Stimulated activated CD8-positive, alpha-beta memory T cell treated with anti-CD3 and anti-CD28 coated beads, Interleukin-12 subunit alpha, Interleukin-12 subunit beta, amount 100 ng/mL, for 1 hour (primary cell): ENCODE measurements around the gene SFI1.
"Not testable (repeated sequence)": the region's sequence is repeated elsewhere in the genome, so short reads cannot be mapped to it uniquely, and the experiment has no call there.

ENCODE experiments used
- DNase-seq: peaks from one replicate; pipeline ENCODE4 v3.0.0-alpha.2; 2020; ENCODE audit warnings: low read depth

Gene SFI1, protein sequence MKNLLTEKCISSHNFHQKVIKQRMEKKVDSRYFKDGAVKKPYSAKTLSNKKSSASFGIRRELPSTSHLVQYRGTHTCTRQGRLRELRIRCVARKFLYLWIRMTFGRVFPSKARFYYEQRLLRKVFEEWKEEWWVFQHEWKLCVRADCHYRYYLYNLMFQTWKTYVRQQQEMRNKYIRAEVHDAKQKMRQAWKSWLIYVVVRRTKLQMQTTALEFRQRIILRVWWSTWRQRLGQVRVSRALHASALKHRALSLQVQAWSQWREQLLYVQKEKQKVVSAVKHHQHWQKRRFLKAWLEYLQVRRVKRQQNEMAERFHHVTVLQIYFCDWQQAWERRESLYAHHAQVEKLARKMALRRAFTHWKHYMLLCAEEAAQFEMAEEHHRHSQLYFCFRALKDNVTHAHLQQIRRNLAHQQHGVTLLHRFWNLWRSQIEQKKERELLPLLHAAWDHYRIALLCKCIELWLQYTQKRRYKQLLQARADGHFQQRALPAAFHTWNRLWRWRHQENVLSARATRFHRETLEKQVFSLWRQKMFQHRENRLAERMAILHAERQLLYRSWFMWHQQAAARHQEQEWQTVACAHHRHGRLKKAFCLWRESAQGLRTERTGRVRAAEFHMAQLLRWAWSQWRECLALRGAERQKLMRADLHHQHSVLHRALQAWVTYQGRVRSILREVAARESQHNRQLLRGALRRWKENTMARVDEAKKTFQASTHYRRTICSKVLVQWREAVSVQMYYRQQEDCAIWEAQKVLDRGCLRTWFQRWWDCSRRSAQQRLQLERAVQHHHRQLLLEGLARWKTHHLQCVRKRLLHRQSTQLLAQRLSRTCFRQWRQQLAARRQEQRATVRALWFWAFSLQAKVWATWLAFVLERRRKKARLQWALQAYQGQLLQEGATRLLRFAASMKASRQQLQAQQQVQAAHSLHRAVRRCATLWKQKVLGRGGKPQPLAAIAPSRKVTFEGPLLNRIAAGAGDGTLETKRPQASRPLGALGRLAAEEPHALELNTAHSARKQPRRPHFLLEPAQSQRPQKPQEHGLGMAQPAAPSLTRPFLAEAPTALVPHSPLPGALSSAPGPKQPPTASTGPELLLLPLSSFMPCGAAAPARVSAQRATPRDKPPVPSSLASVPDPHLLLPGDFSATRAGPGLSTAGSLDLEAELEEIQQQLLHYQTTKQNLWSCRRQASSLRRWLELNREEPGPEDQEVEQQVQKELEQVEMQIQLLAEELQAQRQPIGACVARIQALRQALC

DNA sequence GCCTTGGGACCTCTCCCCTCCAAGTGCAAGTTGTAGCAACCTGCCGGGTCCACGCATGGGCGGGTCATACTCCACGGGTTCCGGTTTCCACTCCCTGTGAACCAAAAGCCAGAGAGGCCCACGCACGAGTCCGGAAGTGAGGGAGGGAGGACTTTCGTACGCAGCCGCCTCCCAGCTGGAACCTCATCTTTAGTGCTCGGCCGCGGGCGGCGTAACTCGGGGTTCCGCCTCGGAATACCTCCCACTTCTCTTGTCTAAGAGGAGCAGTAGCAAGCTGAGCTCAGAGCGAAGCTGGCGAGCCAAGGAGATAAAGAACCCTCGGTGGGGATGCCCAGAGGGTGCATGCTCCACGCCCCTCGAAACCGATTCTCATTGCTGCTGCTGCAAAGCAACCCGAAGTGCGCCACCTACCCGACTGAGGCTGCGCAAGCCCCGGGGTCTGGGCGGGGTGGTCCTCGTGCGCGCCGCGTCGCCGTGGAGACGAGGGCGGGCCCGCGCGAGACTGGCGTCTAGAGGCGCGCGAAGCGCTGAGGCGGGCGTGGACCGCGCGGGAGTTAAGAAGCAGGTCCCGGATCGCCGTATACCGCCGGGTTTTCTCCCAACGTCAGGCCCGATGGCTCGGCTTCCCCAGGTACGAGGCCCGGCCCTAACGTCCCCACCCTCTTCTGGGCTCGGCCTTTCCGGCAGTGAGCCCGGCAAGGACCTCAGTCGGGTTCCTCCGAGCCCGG is at the start of gene SFI1:
Gene SFI1 (plus strand): TSS at position 530 of the 728 bp plus-strand sequence. CDS start 11,749 bp downstream, outside the sequence.
- DNase-seq, result peak; percentile 94

DNA sequence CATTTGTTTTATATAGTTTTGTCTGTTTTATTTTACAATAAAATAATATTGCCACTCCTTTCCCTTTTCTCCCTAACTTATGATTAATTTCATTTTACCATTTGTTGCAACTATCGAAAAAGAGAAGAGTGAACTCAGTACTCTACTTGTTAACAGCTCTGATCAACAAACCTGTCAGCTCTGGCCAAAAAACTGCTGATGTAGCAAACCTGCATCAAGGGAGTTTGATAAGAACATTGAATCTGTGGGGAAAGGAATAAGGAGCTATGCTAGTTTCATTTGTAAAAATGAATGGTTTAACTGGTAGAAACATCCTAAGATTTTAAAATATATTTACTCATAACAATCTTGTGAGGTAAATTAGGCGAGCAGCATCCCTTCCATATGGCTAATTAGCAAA is 49.6 kb upstream of the SFI1 start:
- DNase-seq, result no peak

DNA sequence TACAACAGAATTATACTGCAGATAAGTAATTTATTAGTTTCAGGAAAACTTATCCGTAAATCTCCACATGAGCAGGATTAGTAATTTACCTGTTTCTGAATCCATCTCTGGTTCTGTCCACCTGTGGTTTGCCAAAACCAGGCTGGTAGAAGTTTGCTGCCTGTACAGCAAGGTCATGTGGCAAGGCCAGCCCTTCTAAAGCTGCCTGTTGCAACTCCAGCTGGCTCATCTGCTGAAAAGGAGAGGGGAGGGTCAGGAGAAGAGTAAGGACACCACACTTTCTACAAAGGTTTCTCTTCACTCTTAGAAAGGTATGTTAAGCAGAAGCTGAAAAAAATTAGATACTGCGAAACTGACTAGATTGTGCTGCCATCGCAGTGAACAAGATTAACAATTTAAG is 49.0 kb upstream of the SFI1 start:
- DNase-seq, result no peak

DNA sequence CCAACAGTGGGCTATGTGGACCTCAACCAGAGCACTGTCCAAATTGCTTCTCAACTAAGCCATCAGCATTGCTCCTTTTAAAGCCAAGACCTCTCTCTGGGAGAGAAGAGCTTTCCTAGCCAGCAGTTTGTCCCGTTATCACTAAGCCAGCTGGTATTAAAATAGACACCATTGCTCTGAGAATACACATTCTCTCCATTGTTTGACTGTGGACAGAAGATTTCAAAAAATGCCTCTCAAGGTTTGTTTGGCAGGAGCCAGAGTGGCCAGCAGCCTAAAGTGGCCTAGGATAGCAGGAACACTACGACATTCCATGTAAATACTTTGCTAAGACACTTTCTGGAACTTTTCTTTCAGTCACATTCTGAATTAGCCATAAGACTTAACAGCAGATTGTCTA is 48.0 kb upstream of the SFI1 start:
- no peak for DNase-seq

DNA sequence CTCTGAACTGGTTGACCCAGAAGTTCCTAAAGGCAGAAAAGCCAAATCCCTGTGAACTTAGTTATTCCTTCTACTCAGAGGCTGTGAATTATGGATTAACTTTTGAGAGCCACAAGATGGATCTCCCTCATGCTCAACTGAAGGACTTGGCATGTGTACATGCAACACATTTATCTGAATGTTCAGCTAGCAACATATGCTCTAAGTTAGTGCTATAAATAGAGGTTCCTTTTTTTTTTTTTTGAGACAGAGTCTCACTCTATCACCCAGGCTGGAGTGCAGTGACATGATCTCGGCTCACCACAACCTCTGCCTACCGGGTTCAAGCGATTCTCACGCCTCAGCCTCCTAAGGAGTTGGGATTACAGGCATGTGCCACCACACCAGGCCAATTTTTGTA is 46.8 kb upstream of the SFI1 start:
- no peak for DNase-seq

DNA sequence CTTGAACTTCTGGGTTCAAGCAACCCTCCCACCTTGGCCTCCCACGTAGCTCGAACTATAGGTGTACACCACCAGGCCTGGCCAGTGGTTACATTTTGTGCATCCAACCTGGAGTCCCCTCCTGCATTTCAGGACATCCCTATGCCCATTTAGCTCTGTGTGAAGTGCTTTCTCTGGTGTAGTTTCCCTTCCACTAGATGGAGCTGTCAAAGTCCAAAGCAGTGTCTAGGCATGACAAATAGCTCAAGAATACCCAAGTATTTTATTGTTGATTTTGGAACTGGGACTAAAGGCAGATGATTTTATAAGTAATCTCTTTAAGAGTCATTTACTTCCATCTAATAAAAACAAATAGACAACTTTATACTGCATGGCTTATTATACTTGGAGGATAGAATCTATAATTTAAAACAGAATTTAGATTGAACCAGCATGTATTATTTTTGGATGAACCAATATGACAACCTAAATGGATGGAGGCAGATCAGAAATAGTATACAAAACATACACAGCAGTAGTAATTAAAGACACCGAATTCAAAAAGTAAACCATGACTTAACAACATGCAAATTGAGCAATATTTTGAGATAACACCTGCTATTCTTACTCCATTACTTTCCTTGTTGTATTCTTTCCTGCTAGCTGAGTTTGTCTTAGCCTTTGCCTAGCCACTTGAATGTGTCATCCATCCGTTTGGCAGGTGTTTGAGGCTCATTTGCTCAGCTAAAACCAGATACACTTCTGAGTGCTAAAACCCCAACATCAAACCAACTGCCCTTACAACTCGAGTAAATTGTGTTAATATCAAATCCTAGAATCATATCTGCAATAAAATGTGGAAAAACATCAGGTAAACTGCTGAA is 44.4 kb upstream of the SFI1 start:
- no peak for DNase-seq

GRCh38 chr22:31461699-31462098 is 34.6 kb upstream of the SFI1 start:
- no peak for DNase-seq

DNA sequence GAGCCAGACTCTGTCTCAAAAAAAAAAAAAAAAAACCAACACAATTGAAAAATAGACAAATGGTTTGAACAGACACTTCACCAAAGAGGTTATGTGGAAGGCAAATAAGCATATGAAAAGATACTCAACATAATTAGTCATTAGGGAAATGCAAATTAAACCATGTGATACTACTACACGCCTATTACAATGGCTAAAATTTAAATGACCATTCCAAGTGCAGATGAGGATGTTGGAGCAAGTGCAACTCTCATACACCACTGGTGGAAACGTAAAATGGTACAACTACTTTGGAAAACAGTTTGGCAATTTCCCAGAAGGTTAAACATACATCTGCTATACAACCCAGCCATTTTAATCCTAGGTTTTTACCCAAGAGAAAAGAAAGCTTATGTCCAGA is 31.0 kb upstream of the SFI1 start:
- DNase-seq, result no peak

DNA sequence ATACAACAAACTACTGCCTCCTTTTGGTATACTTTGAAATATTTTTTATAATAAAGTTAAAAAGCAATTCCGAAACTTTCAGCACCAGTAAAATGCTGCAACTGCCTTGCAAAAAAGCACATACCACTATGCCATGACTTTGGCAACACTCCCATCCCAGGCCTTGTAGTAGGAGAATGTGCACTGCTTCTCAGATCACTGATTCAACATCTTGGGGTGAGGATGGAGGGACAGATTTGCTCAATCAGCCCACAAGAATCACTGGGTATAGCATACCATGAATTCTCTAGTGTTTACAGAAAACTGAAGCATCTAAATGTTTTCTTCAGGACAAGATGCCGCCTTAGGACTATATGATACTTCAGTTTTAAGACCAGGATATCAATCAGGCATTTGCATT is 21.6 kb upstream of the SFI1 start:
- DNase-seq, result no peak

GRCh38 chr22:31475800-31476199 is 20.5 kb upstream of the SFI1 start:
- no peak for DNase-seq

- no peak for DNase-seq
These were observed 19.0 kb upstream of the SFI1 start for GRCh38 chr22:31477329-31477728.

- no peak for DNase-seq
These were observed 15.2 kb upstream of the SFI1 start for GRCh38 chr22:31481129-31481528.

GRCh38 chr22:31482470-31482869 is 13.9 kb upstream of the SFI1 start:
- DNase-seq, result not testable (repeated sequence)

GRCh38 chr22:31486369-31486768 is 10.0 kb upstream of the SFI1 start:
- not testable (repeated sequence) for DNase-seq

DNA sequence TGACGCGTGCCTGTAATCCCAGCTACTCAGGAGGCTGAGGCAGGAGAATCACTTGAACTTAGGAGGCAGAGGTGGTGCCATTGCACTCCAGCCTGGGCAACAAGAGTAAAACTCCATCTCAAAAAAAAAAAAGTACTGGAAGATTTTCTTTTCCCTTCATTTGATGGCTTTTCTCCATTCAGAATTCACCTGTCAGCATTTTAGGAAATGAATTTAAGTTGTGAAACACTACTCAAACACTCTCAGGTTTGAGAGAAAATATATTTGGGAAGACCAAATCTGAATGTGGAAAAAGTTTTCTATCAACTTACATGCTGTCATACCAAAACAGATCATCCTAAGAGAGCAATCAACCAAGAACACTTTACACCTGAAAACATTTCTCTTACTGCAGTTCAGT is 9.4 kb upstream of the SFI1 start:
- no peak for DNase-seq

DNA sequence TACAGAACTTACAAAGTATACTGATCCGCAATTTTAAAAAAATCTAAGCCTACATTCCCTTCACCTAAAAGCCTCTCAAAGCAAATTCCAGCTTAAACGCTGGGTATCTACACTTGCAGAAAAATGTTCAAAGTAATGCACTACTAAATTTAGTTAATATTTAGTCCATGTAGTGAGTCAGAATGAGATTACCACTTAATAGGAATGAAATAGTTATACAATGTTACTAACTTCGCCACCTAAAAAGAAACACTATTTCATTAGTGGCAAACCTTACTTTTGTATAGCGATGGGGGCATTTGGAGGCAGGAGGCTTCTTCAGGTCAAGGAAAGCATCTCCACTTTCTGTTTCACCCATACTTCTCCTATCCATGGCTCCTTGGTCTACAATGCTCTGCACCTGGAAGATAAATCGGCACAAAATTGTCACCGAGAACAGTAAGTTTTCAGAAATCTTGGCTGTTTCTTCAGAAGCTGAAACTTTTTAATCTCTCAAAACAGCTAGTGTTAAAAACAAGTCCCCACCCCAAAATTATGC is 7.9 kb upstream of the SFI1 start:
- no peak for DNase-seq

DNA sequence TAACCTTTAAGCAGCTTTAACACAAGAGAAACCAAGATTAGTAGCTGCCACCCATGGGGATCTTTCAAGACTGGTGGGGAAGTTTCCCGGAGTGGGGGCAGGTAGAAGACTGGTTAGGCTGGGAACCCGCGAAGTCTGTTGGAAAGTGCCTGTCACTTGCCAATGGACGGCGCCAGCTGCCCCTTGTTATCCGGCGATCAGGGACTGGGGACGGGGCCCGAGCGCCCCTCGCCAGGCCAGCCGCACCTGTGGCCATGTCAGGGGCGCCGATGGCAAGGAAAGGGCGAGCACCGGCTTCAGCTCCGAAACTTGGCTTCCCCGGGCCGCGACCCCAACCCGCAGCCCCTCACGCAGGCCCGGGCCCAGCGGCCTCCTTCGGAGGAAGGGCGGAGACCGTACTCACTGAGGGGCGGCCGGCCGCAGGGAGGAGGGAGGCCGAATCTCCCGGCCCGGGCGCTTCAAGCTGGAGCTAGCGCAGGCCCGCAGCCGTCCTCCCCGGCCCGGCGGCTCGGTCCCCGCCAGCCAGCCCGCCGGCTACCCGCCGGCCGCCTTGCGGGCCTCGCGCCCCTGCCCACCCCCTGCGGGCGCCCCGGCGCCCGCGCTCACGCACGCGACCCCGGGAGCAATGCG is 7.2 kb upstream of the SFI1 start:
- DNase-seq, result peak; percentile 11

- DNase-seq, result peak; percentile 66
These were observed 6.5 kb upstream of the SFI1 start, which contains the start of gene EIF4ENIF1 for GRCh38 chr22:31489632-31490495. TSS of gene EIF4ENIF1 (minus strand) at chr22:31489842. CDS start at chr22:31488718, 1,124 bp downstream.

DNA sequence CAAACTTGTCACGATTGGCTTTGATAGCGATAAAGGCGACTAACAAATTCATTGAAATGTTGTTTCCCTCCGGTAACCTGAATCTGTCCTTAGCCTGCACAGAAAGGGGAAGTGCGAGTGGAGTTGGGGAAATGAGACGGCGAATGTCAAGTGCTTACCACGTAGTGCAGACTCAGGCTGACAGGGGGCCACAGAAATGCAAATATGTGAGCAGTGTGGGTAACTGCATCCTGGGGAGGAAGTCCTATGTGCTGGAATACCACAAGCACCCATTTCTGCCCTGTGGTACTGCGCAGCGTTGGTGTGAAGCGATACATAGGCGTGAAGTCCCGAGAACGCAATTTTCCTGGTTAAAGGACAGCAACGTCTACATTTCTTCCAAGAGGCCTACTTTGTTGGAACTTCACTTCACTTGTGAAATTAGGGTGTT is 5.8 kb upstream of the SFI1 start:
- peak; percentile 14 for DNase-seq
